ENCODE data around the gene CYYR1.

GRCh38 chr21:26445440-26445839 is 127.6 kb downstream of the CYYR1 start:
- TF ChIP-seq POLR2A (IDR thresholded peaks at IDR 0.05): no peak
- no peak for TF ChIP-seq CTCF (IDR thresholded peaks at IDR 0.05)
- TF ChIP-seq POLR2AphosphoS5 (IDR thresholded peaks at IDR 0.05): no peak

Measured in gastroesophageal sphincter (tissue), 3 donors.